ENCODE data around the gene TNFRSF1A.

- TF ChIP-seq E2F4 (CRISPR knock-in tag; IDR thresholded peaks at IDR 0.05; ENCODE audit: borderline replicate concordance, low read depth) (no peak), CTCF (IDR thresholded peaks at IDR 0.05) (no peak), ESRRA (CRISPR knock-in tag; IDR thresholded peaks at IDR 0.05; ENCODE audit: borderline replicate concordance) (no peak), TP53 (CRISPR knock-in tag; IDR thresholded peaks at IDR 0.05) (no peak), CREB1 (CRISPR knock-in tag; IDR thresholded peaks at IDR 0.05) (no peak), ATF6 (CRISPR knock-in tag; IDR thresholded peaks at IDR 0.05) (no peak), NR1H2 (CRISPR knock-in tag; IDR thresholded peaks at IDR 0.05) (no peak), ZNF138 (CRISPR knock-in tag; conservative IDR thresholded peaks at IDR 0.05) (no peak), ETV6 (CRISPR knock-in tag; IDR thresholded peaks at IDR 0.05) (no peak), CBFB (CRISPR knock-in tag; IDR thresholded peaks at IDR 0.05; ENCODE audit: low read depth) (no peak), PREB (CRISPR knock-in tag; IDR thresholded peaks at IDR 0.05; ENCODE audit: borderline replicate concordance) (no peak), MAX (CRISPR knock-in tag; IDR thresholded peaks at IDR 0.05) (no peak), MLX (CRISPR knock-in tag; IDR thresholded peaks at IDR 0.05) (no peak)
These were observed 46.6 kb downstream of the TNFRSF1A start for GRCh38 chr12:6295094-6295811.
